Ovary (tissue), 9 donors: ENCODE results near the gene SEMA3C. TPM values are rescaled to one million over a fixed set of nuclear protein-coding genes. Genes with fewer than 3 reads are reported as not detected.

Source experiments
- DNase-seq, 5 donors: peaks; one replicate each; pipeline ENCODE4 v3.0.0-alpha.2; 2019 to 2020
- H3K27ac ChIP-seq, 2 donors: fragments of 200-600 bp; one replicate each; pipeline versions ENCODE4 v1.5.1 to v1.8.0; 2019 to 2022
- H3K27me3 ChIP-seq: fragments of 200-600 bp; one replicate; pipeline ENCODE4 v1.8.0; 2022
- H3K36me3 ChIP-seq: fragments of 200-600 bp; sonication (generic); one replicate; pipeline ENCODE4 v1.5.1; 2019
- H3K4me1 ChIP-seq: one replicate; pipeline ENCODE4 v1.8.1; 2013; ENCODE audit warnings: mild to moderate bottlenecking, moderate library complexity; ENCODE audit not compliant: insufficient read depth
- H3K4me3 ChIP-seq: fragments of 200-600 bp; sonication (generic); one replicate; pipeline ENCODE4 v1.5.1; 2017
- H3K9me3 ChIP-seq, 2 donors: fragments of 200-600 bp in 1 of 2; sonication (generic) in 1 of 2; one replicate each; pipeline versions ENCODE4 v1.5.1 to v1.8.1; 2013 to 2019; ENCODE audit warnings: mild to moderate bottlenecking in 1 of 2, moderate library complexity in 1 of 2
- CTCF ChIP-seq, 3 donors: fragments of 450-650 bp in 2 of 3; fragments of 200-600 bp in 1 of 3; IDR thresholded peaks; one replicate each; pipeline versions ENCODE4 v1.5.1 to v1.8.0; 2016 to 2022; ENCODE audit warnings: antibody characterized with exemption in 3 of 3, mild to moderate bottlenecking in 1 of 3
- EP300 ChIP-seq: sonication (generic); formaldehyde crosslinking; IDR thresholded peaks from one replicate; pipeline ENCODE4 v1.6.1; 2017; ENCODE audit warnings: antibody characterized with exemption
- POLR2A ChIP-seq: fragments of 450-650 bp; IDR thresholded peaks from one replicate; pipeline ENCODE4 v1.6.1; 2017; ENCODE audit warnings: antibody characterized with exemption, mild to moderate bottlenecking, moderate library complexity
- whole genome bisulfite sequencing, 3 donors: extraction: QIAGEN DNeasy Blood & Tissue Kit in 1 of 3; methylation state at CpG; one replicate each; pipeline versions ENCODE4 v1.1.5 to v1.1.7; 2013 to 2017; 5-methylcytosine and 5-hydroxymethylcytosine counted together
- intact Hi-C, 4 donors: fragments of 100-400 bp; cut with DNase I; formaldehyde crosslinking; loops; one replicate each; pipeline versions ENCODE4 v1.11.0 to v1.15.1; 2022 to 2023
- polyA plus RNA-seq, 2 donors: library from polyadenylated mRNA; stranded (reverse); fragments of 200-250 nt in 1 of 2; fragments of 350-450 nt in 1 of 2; fragmentation: Illumina TruSeq in 1 of 2; extraction: RNeasy Lipid Tissue Mini Kit (QIAGEN cat#74804) in 1 of 2; gene quantifications; one replicate each; pipeline ENCODE4 v1.2.3, GENCODE V29; 2013 to 2014
- total RNA-seq, 7 donors: library from RNA; depleted of rRNA in 2 of 7; stranded (reverse); fragments of >200 nt in 2 of 7; fragmentation: NEBNext Ultra II Directional in 3 of 7; extraction: Animal tissue kit (Norgen Biotek cat#: 25700) in 3 of 7; gene quantifications; one replicate each; pipeline versions ENCODE4 v1.1.0 to v1.2.4, GENCODE V29; 2016 to 2023
- donor health status: DM: no; HTN: no; CAD: no; lungs with moderate emphysema.
- donor health status: DM: no; HTN: no; CAD: no.
- donor health status: Bipolar disorder and iron deficiency.
- donor health status: DM: yes; HTN: yes; CAD: no.
- donor health status: DM: no; HTN: no; CAD: no.
- donor health status: DM: yes; HTN: yes; CAD: no.

The SEMA3C gene
- total and polyA plus RNA-seq, 9 donors: 20.1 to 91.9 (median 53.5) TPM

GRCh38 chr7:80791509-80791929 is 127.3 kb downstream of the SEMA3C start:
- DNase-seq: no peak
- Histone ChIP-seq H3K9me3 (no peaks in the 10 kb centered on the region), H3K36me3 (no peaks in the 10 kb centered on the region), H3K27me3 (no peaks in the 10 kb centered on the region), H3K4me3 (no peak overlapping the region), H3K4me1 (peaks cover 8% of the 10 kb centered on the region), H3K27ac (peak overlapping the region in 1 of 2 donors; percentile 47)
- no peak for TF ChIP-seq CTCF (IDR thresholded peaks at IDR 0.05)
- TF ChIP-seq POLR2A: no peak
- TF ChIP-seq EP300: no peak
- intact Hi-C loops: no loop called here
- 13 to 22% (median 17%) methylated on average over 3 of the region's 3 CpGs for WGBS, 3 donors

- Histone ChIP-seq H3K27me3 (no peaks in the 10 kb centered on the region), H3K27ac (peak overlapping the region in 1 of 2 donors; percentile 47), H3K36me3 (no peaks in the 10 kb centered on the region), H3K4me3 (no peak overlapping the region), H3K9me3 (no peaks in the 10 kb centered on the region), H3K4me1 (peaks cover 8% of the 10 kb centered on the region)
- TF ChIP-seq CTCF (IDR thresholded peaks at IDR 0.05): no peak
- peak in 4 of 5 donors; percentile 28 to 54 (median 44) for DNase-seq
- intact Hi-C loops: no loop called here
- 11 to 25% (median 14%) methylated on average over 4 of the region's 4 CpGs for WGBS, 3 donors
These were observed 128.0 kb downstream of the SEMA3C start for GRCh38 chr7:80790877-80791276.

GRCh38 chr7:80787721-80788120 is 131.1 kb downstream of the SEMA3C start:
- Histone ChIP-seq H3K27me3 (no peaks in the 10 kb centered on the region), H3K9me3 (no peaks in the 10 kb centered on the region), H3K36me3 (no peaks in the 10 kb centered on the region), H3K4me1 (peaks cover 6% of the 10 kb centered on the region), H3K27ac (no peak overlapping the region), H3K4me3 (no peak overlapping the region)
- 81 to 83% (median 82%) methylated on average over 1 of the region's 1 CpG for WGBS, 3 donors
- intact Hi-C loops: loop anchor here in 1 of 4 donors (10.0 kb wide), 1 partner anchor 117 kb away; no protein-coding TSS in a partner anchor
- no peak for DNase-seq
- TF ChIP-seq CTCF (IDR thresholded peaks at IDR 0.05) (no peak), EP300 (no peak)

DNA sequence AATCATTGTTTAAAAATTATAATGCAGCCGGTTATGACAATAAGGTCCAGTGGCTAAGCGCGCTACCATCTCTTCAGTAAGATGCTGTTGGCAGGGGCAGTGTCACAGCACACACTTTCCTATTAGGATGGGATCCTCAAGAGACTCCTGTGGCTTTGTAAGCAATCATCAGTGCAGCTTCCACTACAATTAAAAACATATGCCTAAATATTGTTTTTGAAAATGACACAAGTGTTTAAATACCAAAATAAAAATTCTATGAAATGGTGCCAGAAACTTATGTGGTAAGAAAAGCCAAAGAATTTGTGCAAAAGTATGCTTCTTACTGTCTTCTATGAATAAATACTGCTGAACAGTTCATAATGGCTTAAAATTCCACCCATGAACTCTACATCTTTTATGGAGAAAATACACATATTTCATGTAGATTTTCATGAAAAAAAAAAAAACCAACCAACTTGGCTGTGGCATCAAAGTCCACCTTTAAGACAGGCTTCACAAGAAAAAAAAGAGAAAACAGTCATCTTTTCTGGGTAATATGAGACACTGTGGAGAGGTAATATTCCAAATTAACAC is 132.8 kb downstream of the SEMA3C start:
- DNase-seq: no peak
- intact Hi-C loops: loop anchor here in 1 of 4 donors (10.0 kb wide), 1 partner anchor 119 kb away; no protein-coding TSS in a partner anchor
- Histone ChIP-seq H3K4me3 (no peak overlapping the region), H3K4me1 (peaks cover 7% of the 10 kb centered on the region), H3K36me3 (no peaks in the 10 kb centered on the region), H3K27me3 (no peaks in the 10 kb centered on the region), H3K9me3 (no peaks in the 10 kb centered on the region), H3K27ac (no peak overlapping the region)
- TF ChIP-seq POLR2A (no peak), CTCF (IDR thresholded peaks at IDR 0.05) (no peak), EP300 (no peak)
- WGBS, 3 donors: 79 to 88% (median 87%) methylated on average over 3 of the region's 3 CpGs
